HepG2 (cell line): ENCODE results near the gene HSD3B7. TPM values are rescaled to one million over a fixed set of nuclear protein-coding genes. Genes with fewer than 3 reads are reported as not detected.
A peak's percentile ranks its signal among the peaks of the same experiment; 100 is the strongest.

ENCODE experiments used
- AHR ChIP-seq: IDR thresholded peaks from 2 replicates; pipeline ENCODE4 v1.6.1; 2018; ENCODE audit warnings: missing genetic modification reagents, missing compliant biosample characterization
- CREBL2 ChIP-seq: sonication (generic); formaldehyde crosslinking; IDR thresholded peaks from 2 replicates; pipeline ENCODE4 v1.8.1; 2023; ENCODE audit warnings: missing genetic modification reagents, mild to moderate bottlenecking, borderline replicate concordance
- ERF ChIP-seq: IDR thresholded peaks from 2 replicates; pipeline ENCODE4 v1.6.1; 2018; ENCODE audit warnings: missing biosample characterization, missing genetic modification reagents
- HDAC2 ChIP-seq: sonication (generic); formaldehyde crosslinking; IDR thresholded peaks from 2 replicates; pipeline ENCODE4 v1.4.0; 2020; ENCODE audit warnings: missing genetic modification reagents
- HMGXB3 ChIP-seq: sonication (generic); formaldehyde crosslinking; IDR thresholded peaks from 2 replicates; pipeline ENCODE4 v1.4.0; 2020; ENCODE audit warnings: missing genetic modification reagents, borderline replicate concordance
- HOXA3 ChIP-seq: sonication (generic); formaldehyde crosslinking; IDR thresholded peaks from 2 replicates; pipeline ENCODE4 v1.5.0; 2020; ENCODE audit warnings: missing genetic modification reagents
- ISX ChIP-seq: sonication (generic); formaldehyde crosslinking; conservative IDR thresholded peaks from 2 replicates; pipeline ENCODE4 v1.5.0; 2020; ENCODE audit warnings: missing genetic modification reagents
- MAFK ChIP-seq, 2 experiments: IDR thresholded peaks in 1 of 2; conservative IDR thresholded peaks in 1 of 2; 2 replicates each; pipeline ENCODE4 v1.6.1; 2011; ENCODE audit warnings: improper control_type of control experiment in 2 of 2, low read length in 2 of 2
- MIXL1 ChIP-seq: IDR thresholded peaks from 2 replicates; pipeline ENCODE4 v1.6.1; 2016
- SKI ChIP-seq: fragments of 450-650 bp; IDR thresholded peaks from one replicate; pipeline ENCODE4 v1.6.1; 2018; ENCODE audit warnings: mild to moderate bottlenecking; ENCODE audit not compliant: partially characterized antibody
- SMC3 ChIP-seq: IDR thresholded peaks from 2 replicates; pipeline ENCODE4 v1.6.1; 2011; ENCODE audit warnings: low read length, improper control_type of control experiment
- TEF ChIP-seq: sonication (generic); formaldehyde crosslinking; IDR thresholded peaks from 2 replicates; pipeline ENCODE4 v1.5.0; 2020; ENCODE audit warnings: missing genetic modification reagents
- ZFY ChIP-seq: sonication (generic); formaldehyde crosslinking; IDR thresholded peaks from 2 replicates; pipeline ENCODE4 v1.4.0; 2020; ENCODE audit warnings: missing genetic modification reagents
- ZNF431 ChIP-seq: sonication (generic); formaldehyde crosslinking; IDR thresholded peaks from 2 replicates; pipeline ENCODE4 v1.9.0; 2022; ENCODE audit warnings: missing genetic modification reagents, low read depth, mild to moderate bottlenecking, borderline replicate concordance
- ZNF574 ChIP-seq: sonication (generic); formaldehyde crosslinking; IDR thresholded peaks from 2 replicates; pipeline ENCODE4 v1.4.0; 2020; ENCODE audit warnings: missing genetic modification reagents
- ZNF687 ChIP-seq: sonication (generic); formaldehyde crosslinking; IDR thresholded peaks from 2 replicates; pipeline ENCODE4 v1.5.1; 2020; ENCODE audit warnings: mild to moderate bottlenecking, missing genetic modification reagents, moderate library complexity
- ZNF776 ChIP-seq: sonication (generic); formaldehyde crosslinking; IDR thresholded peaks from 2 replicates; pipeline ENCODE4 v1.4.0; 2020; ENCODE audit warnings: mild to moderate bottlenecking, missing genetic modification reagents
- polyA plus RNA-seq, 8 experiments: library from polyadenylated mRNA; depleted of rRNA in 3 of 8; stranded (reverse) in 7 of 8; unstranded in 1 of 8; fragments of >200 nt; fragmentation: Illumina TruSeq in 4 of 8; extraction: Trizol in 4 of 8; gene quantifications; 2 replicates each; pipeline versions ENCODE4 v1.2.1 to v1.2.3, GENCODE V29; 2011 to 2016; ENCODE audit warnings: low read depth in 4 of 8, missing spikeins in 1 of 8, mixed read lengths in 1 of 8; ENCODE audit not compliant: insufficient read depth in 1 of 8
- total RNA-seq, 5 experiments: library from RNA; depleted of rRNA; stranded (reverse); fragments of >200 nt; fragmentation: Illumina TruSeq; extraction: Trizol; gene quantifications; 2 replicates each; pipeline ENCODE4 v1.2.3, GENCODE V29; 2016; ENCODE audit warnings: low read depth in 1 of 5

HSD3B7 gene
- total and polyA plus RNA-seq, 2 of the 13 experiments (the other 11 are each of a cell fraction or from before 2014, with no cell fraction given) = 32.9 to 69.7 TPM

- no peak; the same call in 1 of the 2 replicates for TF ChIP-seq HMGXB3 (CRISPR knock-in tag)
- TF ChIP-seq ZNF574 (CRISPR knock-in tag) = peak; percentile 54; the same call in 1 of the 2 replicates
- TF ChIP-seq SKI = no peak
- TF ChIP-seq MIXL1 (CRISPR knock-in tag) = peak; percentile 70; the same call in 1 of the 2 replicates
- TF ChIP-seq ZNF687 (CRISPR knock-in tag) = peak; percentile 59
- TF ChIP-seq SMC3 = peak; percentile 85
- TF ChIP-seq HOXA3 (CRISPR knock-in tag) = peak; percentile 52; the same call in 1 of the 2 replicates
- TF ChIP-seq TEF (CRISPR knock-in tag) = no peak
- no peak for TF ChIP-seq ISX (CRISPR knock-in tag)
- TF ChIP-seq ZNF431 (CRISPR knock-in tag) = no peak
- TF ChIP-seq AHR (CRISPR knock-in tag) = no peak
- TF ChIP-seq ZNF776 (CRISPR knock-in tag) = no peak
- TF ChIP-seq ZFY (CRISPR knock-in tag) = 0 out of 2 replicates have a peak, but pooled peaks have one; percentile 18
- 0 out of 2 replicates have a peak, but pooled peaks have one; percentile 23 for TF ChIP-seq HDAC2 (CRISPR knock-in tag)
- peak; percentile 59; the same call in 1 of the 2 replicates for TF ChIP-seq ERF (CRISPR knock-in tag)
- TF ChIP-seq CREBL2 (CRISPR knock-in tag) = no peak
- TF ChIP-seq MAFK (conservative IDR thresholded peaks at IDR 0.05 in 1 of 2, IDR thresholded peaks at IDR 0.05 in 1 of 2; ENCODE audit: low read length in 2 of 2) = no peak
Observed at GRCh38 chr16:31016018-31016417, 31.0 kb downstream of the HSD3B7 start (continued).
